ENCODE data around the gene PRPSAP1.

PRPSAP1 gene

GRCh38 chr17:76278952-76279741, 74.6 kb downstream of the PRPSAP1 start:
- no peak for TF ChIP-seq Cebpa-rat (IDR thresholded peaks at IDR 0.05)
- H3K27ac ChIP-seq: no peak overlapping the region
- no peak overlapping the region for H3K4me2 ChIP-seq

GRCh38 chr17:76278268-76278908, 75.3 kb downstream of the PRPSAP1 start:
- Histone ChIP-seq H3K27me3 (no peaks in the 10 kb centered on the region), H3K36me3 (no peaks in the 10 kb centered on the region; the same call in 1 of the 2 replicates)

More at GRCh38 chr17:76278952-76279741, 74.6 kb downstream of the PRPSAP1 start:
- Histone ChIP-seq H3K36me3 (no peaks in the 10 kb centered on the region; the same call in 1 of the 2 replicates), H3K9me3 (no peaks in the 10 kb centered on the region), H3K4me3 (no peak overlapping the region), H3K9ac (no peak overlapping the region), H3K27me3 (no peaks in the 10 kb centered on the region), H4K20me1 (no peaks in the 10 kb centered on the region), H3K4me1 (peaks cover 31% of the 10 kb centered on the region)

GRCh38 chr17:76277300-76278267, 76.1 kb downstream of the PRPSAP1 start:
- Histone ChIP-seq H3K4me1 (peaks cover 41% of the 10 kb centered on the region), H3K27ac (no peak overlapping the region), H3K36me3 (no peaks in the 10 kb centered on the region; the same call in 1 of the 2 replicates), H3K9ac (no peak overlapping the region), H4K20me1 (peaks cover 5% of the 10 kb centered on the region; the same call in 1 of the 2 replicates), H3K9me3 (no peaks in the 10 kb centered on the region), H3K27me3 (no peaks in the 10 kb centered on the region), H3K4me3 (no peak overlapping the region), H3K4me2 (no peak overlapping the region)
- TF ChIP-seq Cebpa-rat (IDR thresholded peaks at IDR 0.05): no peak

More at GRCh38 chr17:76278268-76278908, 75.3 kb downstream of the PRPSAP1 start:
- Histone ChIP-seq H3K4me1 (peaks cover 38% of the 10 kb centered on the region), H3K9me3 (no peaks in the 10 kb centered on the region), H3K4me2 (no peak overlapping the region), H4K20me1 (no peaks in the 10 kb centered on the region), H3K9ac (no peak overlapping the region), H3K4me3 (no peak overlapping the region), H3K27ac (no peak overlapping the region)
- TF ChIP-seq Cebpa-rat (IDR thresholded peaks at IDR 0.05): no peak

GRCh38 chr17:76276461-76277299, 77.0 kb downstream of the PRPSAP1 start:
- no peaks in the 10 kb centered on the region for H3K27me3 ChIP-seq
- no peak overlapping the region for H3K9ac ChIP-seq
- no peaks in the 10 kb centered on the region; the same call in 1 of the 2 replicates for H3K36me3 ChIP-seq
- H3K4me2 ChIP-seq: 0 out of 2 replicates have a peak overlapping the region, but pooled peaks have one; percentile 6
- H3K4me1 ChIP-seq: peaks cover 50% of the 10 kb centered on the region
- TF ChIP-seq Cebpa-rat (IDR thresholded peaks at IDR 0.05): no peak
- H4K20me1 ChIP-seq: peaks cover 14% of the 10 kb centered on the region
- H3K9me3 ChIP-seq: no peaks in the 10 kb centered on the region
- H3K4me3 ChIP-seq: no peak overlapping the region
- H3K27ac ChIP-seq: peak overlapping the region; percentile 35; the same call in 1 of the 2 replicates

GRCh38 chr17:76276069-76276431, 77.7 kb downstream of the PRPSAP1 start:
- peaks cover 56% of the 10 kb centered on the region for H3K4me1 ChIP-seq
- H3K9ac ChIP-seq: no peak overlapping the region
- H3K27ac ChIP-seq: no peak overlapping the region
- H3K27me3 ChIP-seq: no peaks in the 10 kb centered on the region
- H3K9me3 ChIP-seq: no peaks in the 10 kb centered on the region
- peaks cover 20% of the 10 kb centered on the region for H4K20me1 ChIP-seq
- H3K4me3 ChIP-seq: no peak overlapping the region
- peak overlapping the region; percentile 6; the same call in 1 of the 2 replicates for H3K4me2 ChIP-seq
- TF ChIP-seq Cebpa-rat (IDR thresholded peaks at IDR 0.05): no peak
- H3K36me3 ChIP-seq: peaks cover 4% of the 10 kb centered on the region; the same call in 1 of the 2 replicates

- Histone ChIP-seq H3K4me1 (peaks cover 62% of the 10 kb centered on the region), H3K9ac (no peak overlapping the region), H3K9me3 (no peaks in the 10 kb centered on the region), H3K27me3 (no peaks in the 10 kb centered on the region), H3K36me3 (peaks cover 10% of the 10 kb centered on the region; the same call in 1 of the 2 replicates), H3K4me2 (peak overlapping the region; percentile 6; the same call in 1 of the 2 replicates), H3K4me3 (no peak overlapping the region), H4K20me1 (peaks cover 26% of the 10 kb centered on the region), H3K27ac (no peak overlapping the region)
- TF ChIP-seq Cebpa-rat (IDR thresholded peaks at IDR 0.05): no peak
These were observed 78.2 kb downstream of the PRPSAP1 start for GRCh38 chr17:76275382-76276068.

GRCh38 chr17:76274112-76274956, 79.4 kb downstream of the PRPSAP1 start:
- Histone ChIP-seq H3K4me3 (no peak overlapping the region), H3K4me2 (no peak overlapping the region), H3K27ac (peak overlapping the region; percentile 65)

More at GRCh38 chr17:76274112-76274956, 79.4 kb downstream of the PRPSAP1 start:
- H3K36me3 ChIP-seq: peaks cover 18% of the 10 kb centered on the region
- H3K4me1 ChIP-seq: peaks cover 73% of the 10 kb centered on the region
- no peaks in the 10 kb centered on the region for H3K27me3 ChIP-seq
- H3K9ac ChIP-seq: no peak overlapping the region
- H3K9me3 ChIP-seq: no peaks in the 10 kb centered on the region
- peaks cover 34% of the 10 kb centered on the region for H4K20me1 ChIP-seq
- no peak for TF ChIP-seq Cebpa-rat (IDR thresholded peaks at IDR 0.05)
